SK-N-SH (cell line): ENCODE results near the gene CAST. TPM values are rescaled to one million over a fixed set of nuclear protein-coding genes. Genes with fewer than 3 reads are reported as not detected.

ENCODE experiments used
- CTCF ChIA-PET: fragments of 300-600, 350-600 bp; formaldehyde crosslinking; extraction: SDS; loops from one replicate; lab custom pipeline; 2021; lab: Yijun Ruan, JAX
- POLR2A ChIA-PET: fragments of 350-600 bp; sonication (Branson Sonifier 250); formaldehyde crosslinking; extraction: SDS; loops from one replicate; lab custom pipeline; 2020; ENCODE audit warnings: antibody characterized with exemption, inconsistent platforms; lab: Yijun Ruan, JAX
- DNase-seq: peaks from one replicate; pipeline ENCODE4 v3.0.0; 2012
- H2AFZ ChIP-seq: fragments of 200-600 bp; sonication (generic); 2 replicates; pipeline ENCODE4 v1.8.1; 2016; ENCODE audit warnings: antibody characterized with exemption, mild to moderate bottlenecking, low read depth
- H3F3A ChIP-seq: fragments of 200-600 bp; sonication (generic); replicated peaks from 2 replicates; pipeline ENCODE3; 2016; ENCODE audit warnings: antibody characterized with exemption, mild to moderate bottlenecking; ENCODE audit not compliant: insufficient read depth
- H3K27ac ChIP-seq, 2 experiments: fragments of 200-500 bp in 1 of 2; fragments of 200-600 bp in 1 of 2; sonication (Bioruptor generic) in 1 of 2; sonication (generic), shearing (Covaris generic) in 1 of 2; 2 replicates each; pipeline versions ENCODE4 v1.5.1 to v1.6.1; 2014 to 2016; ENCODE audit warnings: low read depth in 2 of 2, inconsistent platforms in 1 of 2, low read length in 1 of 2, mild to moderate bottlenecking in 1 of 2, mixed read lengths in 1 of 2
- H3K27me3 ChIP-seq: fragments of 200-600 bp; sonication (generic), shearing (Covaris generic); 2 replicates; pipeline ENCODE4 v1.6.1; 2016; ENCODE audit warnings: mixed run types; ENCODE audit not compliant: insufficient read depth
- H3K36me3 ChIP-seq, 2 experiments: fragments of 200-500 bp in 1 of 2; fragments of 200-600 bp in 1 of 2; sonication (Bioruptor generic) in 1 of 2; sonication (generic) in 1 of 2; replicated peaks in 1 of 2; 2 replicates each; pipeline versions ENCODE3 to v1.5.1; 2014 to 2016; ENCODE audit warnings: low read length in 1 of 2, mild to moderate bottlenecking in 1 of 2; ENCODE audit not compliant: insufficient read depth in 2 of 2, control insufficient read depth in 1 of 2
- H3K4me1 ChIP-seq, 2 experiments: fragments of 200-500 bp in 1 of 2; fragments of 200-600 bp in 1 of 2; sonication (Bioruptor generic) in 1 of 2; sonication (generic), shearing (Covaris generic) in 1 of 2; 2 replicates each; pipeline versions ENCODE4 v1.5.1 to v1.6.1; 2014 to 2016; ENCODE audit warnings: low read depth in 1 of 2, low read length in 1 of 2, mixed run types in 1 of 2; ENCODE audit not compliant: insufficient read depth in 2 of 2, control insufficient read depth in 1 of 2
- H3K4me2 ChIP-seq: fragments of 200-600 bp; sonication (generic), shearing (Covaris generic); 2 replicates; pipeline ENCODE4 v1.6.1; 2017; ENCODE audit warnings: mixed run types
- H3K4me3 ChIP-seq, 2 experiments: fragments of 200-500 bp in 1 of 2; fragments of 200-600 bp in 1 of 2; sonication (Bioruptor generic) in 1 of 2; sonication (generic), shearing (Covaris generic) in 1 of 2; 2 replicates each; pipeline versions ENCODE4 v1.5.1 to v1.8.1; 2014 to 2016; ENCODE audit warnings: low read depth in 2 of 2, inconsistent platforms in 1 of 2, low read length in 1 of 2, mild to moderate bottlenecking in 1 of 2, mixed read lengths in 1 of 2, moderate library complexity in 1 of 2
- H3K79me2 ChIP-seq: fragments of 200-600 bp; sonication (generic); 2 replicates; pipeline ENCODE4 v1.8.1; 2017; ENCODE audit warnings: mild to moderate bottlenecking; ENCODE audit not compliant: insufficient read depth
- H3K9ac ChIP-seq: fragments of 200-600 bp; sonication (generic); 2 replicates; pipeline ENCODE4 v1.6.1; 2017; ENCODE audit warnings: mixed run types
- H3K9me2 ChIP-seq: fragments of 200-600 bp; sonication (generic); 2 replicates; pipeline ENCODE4 v1.6.1; 2017; ENCODE audit warnings: mixed run types
- H3K9me3 ChIP-seq: fragments of 200-600 bp; sonication (generic); 2 replicates; pipeline ENCODE4 v1.6.1; 2017; ENCODE audit warnings: mixed run types, mild to moderate bottlenecking, moderate library complexity
- H4K20me1 ChIP-seq: fragments of 200-600 bp; sonication (generic); 2 replicates; pipeline ENCODE4 v1.6.1; 2017; ENCODE audit warnings: mild to moderate bottlenecking, mixed run types; ENCODE audit not compliant: insufficient read depth
- EP300 ChIP-seq, 2 experiments: IDR thresholded peaks; 2 replicates each; pipeline versions ENCODE4 v1.4.0 to v1.6.1; 2012; ENCODE audit warnings: borderline replicate concordance in 1 of 2, low read depth in 1 of 2, low read length in 1 of 2
- FOXJ3 ChIP-seq: sonication (generic); formaldehyde crosslinking; IDR thresholded peaks from 2 replicates; pipeline ENCODE4 v1.5.1; 2020; ENCODE audit warnings: mild to moderate bottlenecking, missing genetic modification reagents
- GATA2 ChIP-seq: sonication (generic); formaldehyde crosslinking; IDR thresholded peaks from 2 replicates; pipeline ENCODE4 v1.5.0; 2020; ENCODE audit warnings: mild to moderate bottlenecking, missing genetic modification reagents
- RAD21 ChIP-seq: IDR thresholded peaks from 2 replicates; pipeline ENCODE4 v1.6.1; 2012; ENCODE audit warnings: mild to moderate bottlenecking, low read length
- RFX5 ChIP-seq: IDR thresholded peaks from 2 replicates; pipeline ENCODE4 v1.6.1; 2012; ENCODE audit warnings: mild to moderate bottlenecking, improper control_type of control experiment, low read length
- SIN3A ChIP-seq: IDR thresholded peaks from 2 replicates; pipeline ENCODE4 v1.6.1; 2012; ENCODE audit warnings: low read depth, mild to moderate bottlenecking, low read length, moderate library complexity, borderline replicate concordance
- TCF12 ChIP-seq: IDR thresholded peaks from 2 replicates; pipeline ENCODE4 v1.4.0; 2012
- YY1 ChIP-seq: IDR thresholded peaks from 2 replicates; pipeline ENCODE4 v1.4.0; 2012; ENCODE audit warnings: low read depth, mild to moderate bottlenecking
- WGBS: methylation state at CpG from one replicate; pipeline ENCODE4 v1.1.6; 2017; ENCODE audit warnings: low lambda C conversion rate; 5-methylcytosine and 5-hydroxymethylcytosine counted together
- polyA plus RNA-seq, 3 experiments: library from polyadenylated mRNA; depleted of rRNA; stranded (reverse); fragments of >200 nt; gene quantifications; 2 replicates each; pipeline ENCODE4 v1.2.3, GENCODE V29; 2012
- TF ChIP-seq, protein P1 (sequence below): IDR thresholded peaks from 2 replicates; pipeline ENCODE4; 2012
- TF ChIP-seq, protein P2 (sequence below): IDR thresholded peaks from 2 replicates; pipeline ENCODE4 v1.6.1; 2012; ENCODE audit warnings: mild to moderate bottlenecking, low read depth, low read length, moderate library complexity
- TF ChIP-seq, protein P3 (sequence below): IDR thresholded peaks from 2 replicates; pipeline ENCODE4 v1.4.0; 2012; ENCODE audit warnings: low read depth, borderline replicate concordance

Gene CAST
- polyA plus RNA-seq, 1 of the 3 experiments (the other 2 are of a cell fraction) = 82.9 TPM

DNA sequence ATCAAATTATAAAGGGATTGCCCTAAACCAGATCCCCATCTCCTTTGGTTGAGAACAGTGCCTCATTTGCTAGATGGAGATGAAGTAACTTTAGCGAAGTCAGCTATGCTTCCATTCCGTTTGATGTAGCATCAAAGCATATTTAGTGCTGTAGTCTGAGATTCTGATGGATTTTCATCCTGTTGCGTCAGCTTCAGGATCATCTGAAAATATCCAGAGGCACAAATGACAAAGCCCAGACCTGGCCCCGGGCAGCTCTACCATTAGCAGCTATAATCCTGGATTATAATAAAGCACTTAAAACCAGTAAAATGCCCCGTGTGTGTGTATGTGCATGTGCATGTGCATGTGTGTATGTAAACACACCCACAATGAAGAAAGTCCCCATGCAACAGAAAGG is 100.8 kb downstream of the CAST start:
- H4K20me1 ChIP-seq = no peaks in the 10 kb centered on the region
- 53% methylated on average over 5 of the region's 5 CpGs for WGBS
- H3K79me2 ChIP-seq = no peaks in the 10 kb centered on the region
- peak; percentile 27 for DNase-seq
- no peak overlapping the region for H3K4me3 ChIP-seq
- H3K36me3 ChIP-seq = peaks cover 88 to 90% of the 10 kb centered on the region in 2 experiments
- no peaks in the 10 kb centered on the region for H3K9me3 ChIP-seq
- no peak overlapping the region for H3K4me2 ChIP-seq
- H3K27me3 ChIP-seq = no peaks in the 10 kb centered on the region
- H3K9ac ChIP-seq = no peak overlapping the region
- CTCF ChIA-PET = interaction anchor here (0.7 to 2.3 kb wide), 11 partner anchors 9 to 400 kb away, joined by 3 to 17 read pairs (median 5); partner anchors contain the start of gene LIX1
- H3K4me1 ChIP-seq = peaks cover 3 to 11% of the 10 kb centered on the region in 2 experiments; a peak in 3 of 4 replicates
- POLR2A ChIA-PET = interaction anchor here (0.6 to 2.3 kb wide), 4 partner anchors 11 to 180 kb away, joined by 3 to 12 read pairs (median 3); partner anchors contain the start of genes ERAP1 and LNPEP
- H3F3A ChIP-seq = peaks cover 9% of the 10 kb centered on the region
- H3K9me2 ChIP-seq = no peaks in the 10 kb centered on the region
- no peak overlapping the region for H2AFZ ChIP-seq
- peak overlapping the region; percentile 10 to 19; a peak in 1 of 4 replicates for H3K27ac ChIP-seq
- peak; percentile 91 for TF ChIP-seq FOXJ3 (CRISPR knock-in tag)
- TF ChIP-seq EP300 (IDR thresholded peaks at IDR 0.05; ENCODE audit: borderline replicate concordance in 1 of 2, low read depth in 1 of 2, low read length in 1 of 2) = peak in 1 of 2 experiments; percentile 81; a peak in 2 of 4 replicates
- TF ChIP-seq, protein P1, sequence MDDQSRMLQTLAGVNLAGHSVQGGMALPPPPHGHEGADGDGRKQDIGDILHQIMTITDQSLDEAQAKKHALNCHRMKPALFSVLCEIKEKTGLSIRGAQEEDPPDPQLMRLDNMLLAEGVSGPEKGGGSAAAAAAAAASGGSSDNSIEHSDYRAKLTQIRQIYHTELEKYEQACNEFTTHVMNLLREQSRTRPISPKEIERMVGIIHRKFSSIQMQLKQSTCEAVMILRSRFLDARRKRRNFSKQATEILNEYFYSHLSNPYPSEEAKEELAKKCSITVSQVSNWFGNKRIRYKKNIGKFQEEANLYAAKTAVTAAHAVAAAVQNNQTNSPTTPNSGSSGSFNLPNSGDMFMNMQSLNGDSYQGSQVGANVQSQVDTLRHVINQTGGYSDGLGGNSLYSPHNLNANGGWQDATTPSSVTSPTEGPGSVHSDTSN = peak; percentile 26; the same call in 1 of the 2 replicates
- TF ChIP-seq SIN3A = no peak
- no peak for TF ChIP-seq RAD21
- TF ChIP-seq YY1 = no peak
- TF ChIP-seq, protein P2, sequence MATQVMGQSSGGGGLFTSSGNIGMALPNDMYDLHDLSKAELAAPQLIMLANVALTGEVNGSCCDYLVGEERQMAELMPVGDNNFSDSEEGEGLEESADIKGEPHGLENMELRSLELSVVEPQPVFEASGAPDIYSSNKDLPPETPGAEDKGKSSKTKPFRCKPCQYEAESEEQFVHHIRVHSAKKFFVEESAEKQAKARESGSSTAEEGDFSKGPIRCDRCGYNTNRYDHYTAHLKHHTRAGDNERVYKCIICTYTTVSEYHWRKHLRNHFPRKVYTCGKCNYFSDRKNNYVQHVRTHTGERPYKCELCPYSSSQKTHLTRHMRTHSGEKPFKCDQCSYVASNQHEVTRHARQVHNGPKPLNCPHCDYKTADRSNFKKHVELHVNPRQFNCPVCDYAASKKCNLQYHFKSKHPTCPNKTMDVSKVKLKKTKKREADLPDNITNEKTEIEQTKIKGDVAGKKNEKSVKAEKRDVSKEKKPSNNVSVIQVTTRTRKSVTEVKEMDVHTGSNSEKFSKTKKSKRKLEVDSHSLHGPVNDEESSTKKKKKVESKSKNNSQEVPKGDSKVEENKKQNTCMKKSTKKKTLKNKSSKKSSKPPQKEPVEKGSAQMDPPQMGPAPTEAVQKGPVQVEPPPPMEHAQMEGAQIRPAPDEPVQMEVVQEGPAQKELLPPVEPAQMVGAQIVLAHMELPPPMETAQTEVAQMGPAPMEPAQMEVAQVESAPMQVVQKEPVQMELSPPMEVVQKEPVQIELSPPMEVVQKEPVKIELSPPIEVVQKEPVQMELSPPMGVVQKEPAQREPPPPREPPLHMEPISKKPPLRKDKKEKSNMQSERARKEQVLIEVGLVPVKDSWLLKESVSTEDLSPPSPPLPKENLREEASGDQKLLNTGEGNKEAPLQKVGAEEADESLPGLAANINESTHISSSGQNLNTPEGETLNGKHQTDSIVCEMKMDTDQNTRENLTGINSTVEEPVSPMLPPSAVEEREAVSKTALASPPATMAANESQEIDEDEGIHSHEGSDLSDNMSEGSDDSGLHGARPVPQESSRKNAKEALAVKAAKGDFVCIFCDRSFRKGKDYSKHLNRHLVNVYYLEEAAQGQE = no peak
- TF ChIP-seq, protein P3, sequence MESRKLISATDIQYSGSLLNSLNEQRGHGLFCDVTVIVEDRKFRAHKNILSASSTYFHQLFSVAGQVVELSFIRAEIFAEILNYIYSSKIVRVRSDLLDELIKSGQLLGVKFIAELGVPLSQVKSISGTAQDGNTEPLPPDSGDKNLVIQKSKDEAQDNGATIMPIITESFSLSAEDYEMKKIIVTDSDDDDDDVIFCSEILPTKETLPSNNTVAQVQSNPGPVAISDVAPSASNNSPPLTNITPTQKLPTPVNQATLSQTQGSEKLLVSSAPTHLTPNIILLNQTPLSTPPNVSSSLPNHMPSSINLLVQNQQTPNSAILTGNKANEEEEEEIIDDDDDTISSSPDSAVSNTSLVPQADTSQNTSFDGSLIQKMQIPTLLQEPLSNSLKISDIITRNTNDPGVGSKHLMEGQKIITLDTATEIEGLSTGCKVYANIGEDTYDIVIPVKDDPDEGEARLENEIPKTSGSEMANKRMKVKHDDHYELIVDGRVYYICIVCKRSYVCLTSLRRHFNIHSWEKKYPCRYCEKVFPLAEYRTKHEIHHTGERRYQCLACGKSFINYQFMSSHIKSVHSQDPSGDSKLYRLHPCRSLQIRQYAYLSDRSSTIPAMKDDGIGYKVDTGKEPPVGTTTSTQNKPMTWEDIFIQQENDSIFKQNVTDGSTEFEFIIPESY = no peak
- TF ChIP-seq RFX5 = no peak
- peak; percentile 45 for TF ChIP-seq TCF12
- TF ChIP-seq GATA2 = peak; percentile 62
